Heart left ventricle (tissue), 16 donors: ENCODE results near the gene COX15. TPM values are rescaled to one million over a fixed set of nuclear protein-coding genes. Genes with fewer than 3 reads are reported as not detected.

ENCODE experiments used
- ATAC-seq, 4 donors: fragments of 200-7000 bp; cut with Tn5 transposase; one replicate each; pipeline ENCODE4 v1.9.1; 2020 to 2022; ENCODE audit warnings: moderate library complexity in 4 of 4, mild to moderate bottlenecking in 3 of 4, moderate number of reproducible peaks in 1 of 4
- DNase-seq, 5 donors: peaks; one replicate each; pipeline ENCODE4 v3.0.0-alpha.2; 2020
- H3K27ac ChIP-seq, 12 donors: fragments of 200-600 bp; sonication (generic) in 4 of 12; one replicate each; pipeline versions ENCODE4 v1.5.0 to v1.8.0; 2016 to 2022; ENCODE audit warnings: mild to moderate bottlenecking in 2 of 12
- H3K27me3 ChIP-seq, 9 donors: fragments of 200-600 bp; sonication (generic) in 2 of 9; one replicate each; pipeline versions ENCODE4 v1.5.1 to v1.8.0; 2016 to 2022; ENCODE audit warnings: mild to moderate bottlenecking in 3 of 9
- H3K36me3 ChIP-seq, 9 donors: fragments of 200-600 bp; sonication (generic) in 2 of 9; one replicate each; pipeline versions ENCODE4 v1.5.0 to v1.8.0; 2018 to 2022; ENCODE audit warnings: mild to moderate bottlenecking in 2 of 9
- H3K4me1 ChIP-seq, 12 donors: fragments of 200-600 bp; sonication (generic) in 4 of 12; one replicate each; pipeline versions ENCODE4 v1.5.0 to v1.8.0; 2016 to 2022; ENCODE audit warnings: mild to moderate bottlenecking in 3 of 12
- H3K4me3 ChIP-seq, 12 donors: fragments of 200-600 bp; sonication (generic) in 4 of 12; one replicate each; pipeline versions ENCODE4 v1.5.0 to v1.8.0; 2017 to 2022; ENCODE audit warnings: mild to moderate bottlenecking in 9 of 12, moderate library complexity in 4 of 12
- H3K9me3 ChIP-seq, 12 donors: fragments of 200-600 bp; sonication (generic) in 4 of 12; one replicate each; pipeline versions ENCODE4 v1.5.0 to v1.8.0; 2016 to 2022; ENCODE audit warnings: mild to moderate bottlenecking in 1 of 12
- POLR2A ChIP-seq, 2 donors: fragments of 450-650 bp; IDR thresholded peaks; one replicate each; pipeline ENCODE4 v1.6.1; 2017; ENCODE audit warnings: antibody characterized with exemption in 2 of 2, mild to moderate bottlenecking in 2 of 2, moderate library complexity in 2 of 2
- WGBS, 4 donors: extraction: QIAGEN DNeasy Blood & Tissue Kit in 2 of 4; methylation state at CpG; one replicate each; pipeline versions ENCODE4 v1.1.5 to v1.1.7; 2013 to 2018; 5-methylcytosine and 5-hydroxymethylcytosine counted together
- intact Hi-C, 10 donors: fragments of 100-400 bp; cut with DNase I; formaldehyde crosslinking; loops; one replicate each; pipeline versions ENCODE4 v1.11.1 to v1.14.2; 2022
- polyA plus RNA-seq, 2 donors: library from polyadenylated mRNA; stranded (reverse); fragments of 200-250 nt; gene quantifications; one replicate each; pipeline ENCODE4 v1.2.3, GENCODE V29; 2013
- total RNA-seq, 9 donors: library from RNA; depleted of rRNA in 2 of 9; stranded (reverse); fragments of >200 nt in 2 of 9; fragmentation: NEBNext Ultra II Directional in 3 of 9; extraction: Animal tissue kit (Norgen Biotek cat#: 25700) in 3 of 9; gene quantifications; one replicate each; pipeline versions ENCODE4 v1.1.0 to v1.2.4, GENCODE V29; 2016 to 2023
- TF ChIP-seq, protein P1 (sequence below), 12 donors: fragments of 200-600 bp; sonication (generic) in 4 of 12; IDR thresholded peaks; one replicate each; pipeline versions ENCODE4 v1.5.0 to v1.8.0; 2018 to 2022; ENCODE audit warnings: antibody characterized with exemption in 12 of 12, mild to moderate bottlenecking in 5 of 12
- donor health status: ischemic (EF 13 %, LVEDD 7.1; RV severe dilation, severe dysfunction).
- donor health status: healthy with polysubstance abuse.
- donor health status: DM: no; HTN: yes; CAD: no.
- donor health status: DM: no; HTN: no; CAD: no.
- donor health status: ischemic (EF 25% LVEDD 6.9; RV normal size, moderate dysfunction).
- donor health status: ischemic (EF 25% LVEDD 5.7; RV mildly dilated, moderate dysfunction).
- donor health status: healthy.
- donor health status: DM: yes; HTN: yes; CAD: no.
- donor health status: ischemic (EF 35%, LVEDD 5.7; RV mildly dilated, moderate dysfunction).
- donor health status: nonischemic (EF 11% LVEDD 7.7; RV severe dilation, severe dysfunction).
- donor health status: DM: yes; HTN: yes; CAD: no.
- donor health status: PGD.
- donor health status: ischemic (EF 29% LVEDD 5.4; RV normal size, mild dysfunction).
- donor health status: nonischemic (EF 23%, LVEDD 6.1; RV moderate dilation, normal function).

Gene COX15
- total and polyA plus RNA-seq, 11 donors, result 17.0 to 45.2 (median 34.2) TPM

DNA sequence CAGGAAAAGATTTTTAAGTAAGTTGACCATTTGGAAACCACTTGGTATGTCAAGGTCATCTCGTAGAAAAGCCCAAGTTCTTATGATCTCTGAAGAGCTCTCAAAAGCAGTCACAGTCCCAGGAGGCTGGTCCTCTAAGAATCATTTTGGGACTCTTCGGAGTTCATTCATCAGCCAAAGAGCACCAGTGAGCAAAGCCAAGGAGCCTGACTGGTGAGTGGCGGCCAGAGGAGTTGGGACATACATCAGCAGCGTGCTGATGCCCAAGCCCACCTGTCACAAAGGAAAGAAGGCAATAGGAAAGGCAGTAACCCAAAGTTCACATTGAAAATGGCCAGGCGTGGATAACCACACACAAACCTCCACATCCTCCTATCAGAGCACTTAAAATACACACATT, 17.5 kb downstream of the COX15 start:
- Histone ChIP-seq H3K36me3 (peaks cover 0 to 100% (median 84%) of the 10 kb centered on the region in 9 donors), H3K9me3 (no peaks in the 10 kb centered on the region)
- WGBS, 4 donors, result 87 to 92% (median 89%) methylated on average over 5 of the region's 5 CpGs

DNA sequence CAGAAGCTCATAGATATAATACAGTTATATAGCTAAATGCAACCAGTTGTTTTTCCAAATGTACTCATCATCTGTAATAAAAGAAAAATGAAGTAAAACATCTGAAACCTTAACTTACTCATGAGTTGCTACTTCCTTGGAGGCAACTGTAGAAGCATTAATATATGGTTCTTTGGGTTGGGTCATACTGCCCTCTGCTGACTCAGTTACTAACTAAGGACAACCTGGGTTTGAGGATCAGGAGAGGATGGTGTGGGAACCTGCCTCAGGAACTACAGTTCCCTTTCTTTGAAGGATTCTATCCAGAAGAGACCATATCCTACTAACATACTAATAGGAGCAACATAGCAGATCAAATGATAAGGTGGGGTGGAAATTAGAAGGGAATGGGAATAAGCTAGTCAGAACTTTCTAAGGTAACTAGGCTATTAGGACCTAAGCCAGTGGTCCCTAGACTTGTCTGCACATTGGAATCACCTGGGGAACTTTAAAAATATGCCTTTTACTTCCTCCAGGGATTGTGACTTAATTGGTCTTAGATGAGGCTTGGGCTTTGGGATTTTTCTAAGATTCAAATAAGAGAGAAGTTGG, 20.7 kb downstream of the COX15 start:
- Histone ChIP-seq H3K27ac (no peak overlapping the region), H3K9me3 (no peaks in the 10 kb centered on the region), H3K4me3 (no peak overlapping the region), H3K4me1 (peaks cover 0 to 6% (median 0%) of the 10 kb centered on the region in 12 donors), H3K27me3 (no peaks in the 10 kb centered on the region), H3K36me3 (peaks cover 0 to 99% (median 69%) of the 10 kb centered on the region in 9 donors)
- TF ChIP-seq POLR2A (IDR thresholded peaks at IDR 0.05), result no peak
- TF ChIP-seq, protein P1, sequence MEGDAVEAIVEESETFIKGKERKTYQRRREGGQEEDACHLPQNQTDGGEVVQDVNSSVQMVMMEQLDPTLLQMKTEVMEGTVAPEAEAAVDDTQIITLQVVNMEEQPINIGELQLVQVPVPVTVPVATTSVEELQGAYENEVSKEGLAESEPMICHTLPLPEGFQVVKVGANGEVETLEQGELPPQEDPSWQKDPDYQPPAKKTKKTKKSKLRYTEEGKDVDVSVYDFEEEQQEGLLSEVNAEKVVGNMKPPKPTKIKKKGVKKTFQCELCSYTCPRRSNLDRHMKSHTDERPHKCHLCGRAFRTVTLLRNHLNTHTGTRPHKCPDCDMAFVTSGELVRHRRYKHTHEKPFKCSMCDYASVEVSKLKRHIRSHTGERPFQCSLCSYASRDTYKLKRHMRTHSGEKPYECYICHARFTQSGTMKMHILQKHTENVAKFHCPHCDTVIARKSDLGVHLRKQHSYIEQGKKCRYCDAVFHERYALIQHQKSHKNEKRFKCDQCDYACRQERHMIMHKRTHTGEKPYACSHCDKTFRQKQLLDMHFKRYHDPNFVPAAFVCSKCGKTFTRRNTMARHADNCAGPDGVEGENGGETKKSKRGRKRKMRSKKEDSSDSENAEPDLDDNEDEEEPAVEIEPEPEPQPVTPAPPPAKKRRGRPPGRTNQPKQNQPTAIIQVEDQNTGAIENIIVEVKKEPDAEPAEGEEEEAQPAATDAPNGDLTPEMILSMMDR (IDR thresholded peaks at IDR 0.05), result peak in 10 of 12 donors; percentile 16 to 60 (median 47)
- intact Hi-C loops, result loop anchor here in 5 of 10 donors (2.0 to 10.0 kb wide), 8 partner anchors 79 to 318 kb away; partner anchors contain the start of genes GOT1 (in 2 of the 5) and SLC25A28 (in 1 of the 5)
- DNase-seq, result no peak
- peak in 3 of 4 donors; percentile 64 to 76 (median 73) for ATAC-seq

More for the DNA sequence above, 17.5 kb downstream of the COX15 start:
- no peak for ATAC-seq
- H3K4me1 ChIP-seq, result peaks cover 0 to 6% (median 0%) of the 10 kb centered on the region in 12 donors
- no peak overlapping the region for H3K27ac ChIP-seq
- no peak for TF ChIP-seq POLR2A (IDR thresholded peaks at IDR 0.05)
- TF ChIP-seq, protein P1 (IDR thresholded peaks at IDR 0.05), result no peak
- H3K27me3 ChIP-seq, result no peaks in the 10 kb centered on the region
- no peak overlapping the region for H3K4me3 ChIP-seq
- DNase-seq, result no peak
- intact Hi-C loops, result loop anchor here in 5 of 10 donors (5.0 to 10.0 kb wide), 6 partner anchors 82 to 280 kb away; partner anchors contain the start of genes GOT1 (in 2 of the 5) and SLC25A28 (in 1 of the 5)

DNA sequence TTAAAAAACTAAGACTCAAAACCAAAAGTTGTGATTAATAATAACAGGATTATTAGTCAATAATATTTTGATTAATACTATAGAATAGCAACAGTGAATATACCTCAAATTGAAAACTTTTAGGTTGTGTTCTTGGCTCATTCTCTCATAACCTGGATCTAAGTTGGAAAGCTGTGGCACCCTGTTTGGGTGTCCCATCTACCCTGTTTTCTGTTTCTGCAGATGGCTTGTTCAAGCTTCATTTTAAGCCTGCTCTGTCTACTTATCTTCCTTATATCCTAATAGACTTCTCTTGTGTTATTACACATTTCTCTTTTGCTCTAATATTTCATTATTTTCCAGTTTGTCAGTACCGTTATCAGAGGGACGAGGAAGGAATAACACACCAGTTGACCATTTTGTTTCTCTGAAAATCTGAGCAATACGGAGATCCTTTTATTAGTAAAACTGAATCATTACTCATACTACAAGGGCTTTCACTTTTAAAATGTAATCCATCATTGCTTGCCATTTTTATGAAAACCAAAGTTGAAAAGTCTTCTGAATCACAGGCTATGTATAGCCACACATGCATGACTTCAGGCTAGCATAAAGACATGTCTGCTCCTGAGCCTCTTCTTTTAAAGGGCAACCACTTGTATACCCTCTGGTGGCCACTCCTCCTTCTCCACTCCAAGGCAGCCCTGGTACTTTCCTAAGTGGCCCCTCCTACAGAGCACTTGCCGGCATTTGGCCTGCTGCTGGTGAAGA, 22.3 kb downstream of the COX15 start:
- TF ChIP-seq, protein P1 (IDR thresholded peaks at IDR 0.05), result no peak
- TF ChIP-seq POLR2A (IDR thresholded peaks at IDR 0.05), result no peak
- 55 to 94% (median 59%) methylated on average over 4 of the region's 4 CpGs for WGBS, 4 donors
- Histone ChIP-seq H3K27ac (peak overlapping the region in 1 of 12 donors; percentile 78), H3K4me1 (peaks cover 0 to 6% (median 0%) of the 10 kb centered on the region in 12 donors), H3K36me3 (peaks cover 0 to 99% (median 68%) of the 10 kb centered on the region in 9 donors), H3K9me3 (no peaks in the 10 kb centered on the region), H3K27me3 (no peaks in the 10 kb centered on the region), H3K4me3 (no peak overlapping the region)
- intact Hi-C loops, result loop anchor here in 8 of 10 donors (2.0 to 10.0 kb wide), 9 partner anchors 77 to 317 kb away; partner anchors contain the start of genes GOT1 (in 3 of the 8) and SLC25A28 (in 3 of the 8)
- DNase-seq (no peak), ATAC-seq (peak in 2 of 4 donors; percentile 61 to 78)
